ENCODE measurements around the gene TM2D3. TPM values are rescaled to one million over a fixed set of nuclear protein-coding genes. Genes with fewer than 3 reads are reported as not detected.

TM2D3 gene, protein sequence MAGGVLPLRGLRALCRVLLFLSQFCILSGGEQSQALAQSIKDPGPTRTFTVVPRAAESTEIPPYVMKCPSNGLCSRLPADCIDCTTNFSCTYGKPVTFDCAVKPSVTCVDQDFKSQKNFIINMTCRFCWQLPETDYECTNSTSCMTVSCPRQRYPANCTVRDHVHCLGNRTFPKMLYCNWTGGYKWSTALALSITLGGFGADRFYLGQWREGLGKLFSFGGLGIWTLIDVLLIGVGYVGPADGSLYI
- 10 to 100 TPM; 43.2 to 51.6 TPM for total RNA-seq

DNA sequence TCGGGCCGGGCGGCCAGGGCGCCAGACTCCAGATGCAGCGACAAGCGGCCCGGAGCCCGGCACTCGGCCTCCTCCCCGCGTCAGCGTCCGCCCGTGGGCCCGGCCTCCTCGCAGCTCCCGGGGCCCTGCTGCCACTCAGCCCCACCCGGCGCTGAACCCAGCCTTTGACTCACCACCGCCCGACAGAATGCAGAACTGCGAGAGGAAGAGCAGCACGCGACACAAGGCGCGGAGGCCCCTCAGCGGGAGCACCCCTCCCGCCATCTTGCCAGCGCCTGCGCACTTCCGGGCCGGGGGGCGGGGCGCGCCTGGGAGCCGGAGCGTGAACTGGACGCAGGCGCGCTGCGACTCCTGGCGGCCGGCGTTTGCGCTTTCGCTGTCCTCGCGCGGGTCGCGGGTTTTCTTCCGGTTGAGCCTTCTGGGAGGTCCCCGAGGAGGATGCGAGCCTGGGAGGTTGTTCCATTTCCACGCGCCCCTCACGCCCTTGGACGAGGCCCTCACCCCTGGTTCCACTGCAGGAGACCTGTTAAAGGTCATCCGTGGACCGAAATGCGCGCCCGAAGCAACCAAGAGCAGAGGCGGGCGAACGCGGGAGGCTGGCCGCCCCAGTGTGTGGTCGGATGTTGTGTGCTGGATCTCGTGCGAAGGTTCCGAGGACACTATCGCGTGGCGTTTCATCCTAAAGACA is at the start of gene TM2D3:
TM2D3 (minus strand) TSS at position 284 of the 688 bp plus-strand sequence; CDS start at position 264, 20 bp downstream.
- DNase-seq (peak; percentile 96), ATAC-seq (peak; percentile 92)
- H3K4me3 Mint-ChIP-seq, result peak within 1 kb of the TSS; percentile 93
- H3K27me3 Mint-ChIP-seq, result no peaks in the 10 kb centered on the region
- CTCF ChIA-PET, result interaction anchor here (0.9 to 6.5 kb wide), 5 partner anchors 11 to 364 kb away, joined by 3 to 37 read pairs (median 6); partner anchors contain the start of gene TARS3
- H3K4me1 Mint-ChIP-seq, result peaks cover 46% of the 10 kb centered on the region
- H3K27ac Mint-ChIP-seq, result peak within 1 kb of the TSS; percentile 96
- peaks cover 12% of the 10 kb centered on the region for H3K36me3 Mint-ChIP-seq
- no peaks in the 10 kb centered on the region for H3K9me3 Mint-ChIP-seq (ENCODE audit: low read depth)

DNA sequence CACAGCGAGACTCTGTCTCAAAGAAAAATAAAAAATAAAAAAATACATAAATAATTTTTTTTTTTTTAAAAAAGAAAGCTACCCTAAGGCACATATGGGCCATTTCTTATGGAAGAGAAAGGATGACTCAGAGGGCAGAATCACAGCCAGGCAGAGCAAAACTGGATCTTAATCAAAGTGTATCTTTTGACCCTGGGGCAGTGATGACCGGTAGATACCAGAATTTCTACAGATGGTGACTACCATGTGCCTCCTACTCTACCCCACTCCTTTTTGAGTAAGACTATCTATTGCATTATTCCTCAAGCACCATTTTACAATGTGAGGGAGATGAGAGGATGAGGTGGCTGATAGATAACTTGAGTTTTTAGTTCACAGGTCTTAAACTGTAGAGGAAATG is 46.1 kb upstream of the TM2D3 start:
- Mint-ChIP-seq H3K4me1 (peaks cover 12% of the 10 kb centered on the region), H3K36me3 (peaks cover 50% of the 10 kb centered on the region), H3K9me3 (ENCODE audit: low read depth) (no peaks in the 10 kb centered on the region), H3K27me3 (no peaks in the 10 kb centered on the region), H3K27ac (no peak overlapping the region), H3K4me3 (no peak overlapping the region)
- CTCF ChIA-PET, result interaction anchor here (0.6 kb wide), 1 partner anchor 40 kb away, joined by 5 read pairs; no protein-coding TSS in a partner anchor
- DNase-seq (no peak), ATAC-seq (no peak)

DNA sequence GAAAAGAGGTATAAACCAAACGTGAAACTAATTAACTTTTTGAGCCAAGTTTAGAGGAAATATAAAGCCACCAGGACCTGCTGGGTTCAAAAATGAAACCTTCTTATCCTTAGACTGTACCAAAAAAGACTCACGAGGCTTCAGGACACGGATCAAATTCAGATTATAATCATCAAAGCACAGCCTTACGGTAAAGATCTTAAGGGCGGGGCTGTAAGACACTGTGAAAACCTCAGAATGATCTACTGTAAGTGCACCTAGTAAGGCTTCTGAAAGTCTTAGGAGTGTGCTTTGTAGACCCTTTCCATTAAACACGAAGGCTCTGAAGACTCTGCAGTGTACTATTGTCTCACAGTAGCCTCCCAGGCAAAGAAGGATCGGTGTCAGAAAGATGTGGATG is 45.3 kb upstream of the TM2D3 start:
- Mint-ChIP-seq H3K4me1 (peaks cover 20% of the 10 kb centered on the region), H3K36me3 (peaks cover 52% of the 10 kb centered on the region), H3K27ac (no peak overlapping the region), H3K4me3 (no peak overlapping the region), H3K27me3 (no peaks in the 10 kb centered on the region), H3K9me3 (ENCODE audit: low read depth) (no peaks in the 10 kb centered on the region)
- DNase-seq, result no peak
- ATAC-seq, result no peak
- CTCF ChIA-PET, result no interaction called here

DNA sequence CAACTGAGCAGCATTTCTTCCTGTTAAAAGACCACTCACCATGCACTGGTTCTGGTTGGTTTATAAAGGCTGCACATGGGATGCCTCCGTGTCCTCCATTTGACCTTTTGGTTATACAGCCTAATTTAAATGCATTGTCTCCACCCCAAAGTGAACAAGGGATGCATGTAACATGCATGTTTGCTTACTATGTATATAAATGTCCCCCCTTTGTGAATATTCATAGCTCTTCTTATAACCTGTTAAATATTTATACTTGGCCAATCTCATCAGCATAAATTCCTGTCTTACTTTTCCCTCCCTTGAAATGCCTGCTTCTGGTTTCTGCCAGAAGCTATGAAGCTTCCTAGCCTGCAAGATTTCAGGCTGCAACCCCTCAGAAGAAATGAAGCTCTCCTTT is 44.6 kb upstream of the TM2D3 start:
- H3K4me3 Mint-ChIP-seq, result no peak overlapping the region
- H3K36me3 Mint-ChIP-seq, result peaks cover 50% of the 10 kb centered on the region
- no peaks in the 10 kb centered on the region for H3K27me3 Mint-ChIP-seq
- H3K9me3 Mint-ChIP-seq (ENCODE audit: low read depth), result no peaks in the 10 kb centered on the region
- no peak for ATAC-seq
- CTCF ChIA-PET, result no interaction called here
- DNase-seq, result no peak
- peaks cover 22% of the 10 kb centered on the region for H3K4me1 Mint-ChIP-seq
- no peak overlapping the region for H3K27ac Mint-ChIP-seq

DNA sequence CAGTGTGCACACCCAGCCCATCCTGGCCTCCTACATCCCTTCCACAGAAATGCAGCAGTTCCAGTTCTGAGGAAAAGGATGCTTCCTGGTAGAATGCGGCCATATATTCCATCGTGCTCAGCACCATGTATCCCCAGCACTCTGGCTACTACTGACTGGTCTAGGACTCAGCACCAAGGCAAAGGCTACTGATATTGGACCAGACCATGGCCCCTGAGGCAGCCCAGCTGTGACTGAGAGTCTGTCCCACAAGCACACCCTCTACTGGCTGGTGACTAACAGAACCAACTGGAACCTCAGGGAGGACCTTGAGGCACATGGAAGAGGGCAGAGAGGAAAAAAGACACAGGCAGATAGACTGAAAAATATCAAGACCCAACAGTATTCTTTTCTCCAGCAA is 42.1 kb upstream of the TM2D3 start:
- Mint-ChIP-seq H3K27me3 (no peaks in the 10 kb centered on the region), H3K4me3 (no peak overlapping the region), H3K36me3 (peaks cover 36% of the 10 kb centered on the region), H3K27ac (no peak overlapping the region), H3K4me1 (peaks cover 29% of the 10 kb centered on the region), H3K9me3 (ENCODE audit: low read depth) (no peaks in the 10 kb centered on the region)
- ATAC-seq (no peak), DNase-seq (no peak)
- CTCF ChIA-PET, result no interaction called here

DNA sequence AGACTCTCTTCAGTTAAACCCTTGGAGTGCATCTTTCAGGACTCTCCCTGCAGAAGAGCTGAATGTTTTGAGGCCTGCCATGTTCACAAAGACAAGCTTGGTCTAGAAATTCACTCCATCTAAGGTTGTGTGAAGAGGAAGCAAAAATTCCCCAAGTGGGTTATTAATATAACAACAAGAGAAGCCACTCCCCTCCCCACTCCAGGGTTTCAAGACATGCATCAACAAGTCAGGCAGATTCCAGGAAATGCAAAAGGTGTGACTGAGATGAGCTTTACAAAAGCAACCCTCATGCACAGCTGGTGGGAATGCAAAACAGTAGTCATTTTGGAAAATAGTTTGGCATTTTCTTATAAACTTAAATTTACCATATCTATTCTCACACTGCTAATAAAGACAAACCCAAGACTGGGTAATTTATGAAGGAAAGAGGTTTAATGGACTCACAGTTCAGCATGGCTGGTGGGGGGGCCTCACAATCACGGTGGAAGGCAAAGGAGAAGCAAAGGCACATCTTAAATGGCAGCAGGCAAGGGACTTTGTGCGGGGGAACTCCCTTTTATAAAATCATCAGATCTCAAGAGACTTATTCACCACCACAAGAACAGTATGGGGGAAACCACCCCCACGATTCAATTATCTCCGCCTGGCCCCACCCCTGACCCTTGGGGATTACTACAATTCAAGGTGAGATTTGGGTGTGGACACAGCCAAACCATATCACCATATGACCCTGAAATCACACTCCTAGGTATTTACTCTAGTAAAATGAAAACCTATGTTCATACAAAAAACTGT is 40.8 kb upstream of the TM2D3 start:
- DNase-seq, result no peak
- H3K36me3 Mint-ChIP-seq, result peaks cover 33% of the 10 kb centered on the region
- H3K4me3 Mint-ChIP-seq, result no peak overlapping the region
- peak overlapping the region; percentile 66 for H3K27ac Mint-ChIP-seq
- no peaks in the 10 kb centered on the region for H3K27me3 Mint-ChIP-seq
- CTCF ChIA-PET, result no interaction called here
- ATAC-seq, result no peak
- H3K9me3 Mint-ChIP-seq (ENCODE audit: low read depth), result no peaks in the 10 kb centered on the region
- H3K4me1 Mint-ChIP-seq, result peaks cover 29% of the 10 kb centered on the region

DNA sequence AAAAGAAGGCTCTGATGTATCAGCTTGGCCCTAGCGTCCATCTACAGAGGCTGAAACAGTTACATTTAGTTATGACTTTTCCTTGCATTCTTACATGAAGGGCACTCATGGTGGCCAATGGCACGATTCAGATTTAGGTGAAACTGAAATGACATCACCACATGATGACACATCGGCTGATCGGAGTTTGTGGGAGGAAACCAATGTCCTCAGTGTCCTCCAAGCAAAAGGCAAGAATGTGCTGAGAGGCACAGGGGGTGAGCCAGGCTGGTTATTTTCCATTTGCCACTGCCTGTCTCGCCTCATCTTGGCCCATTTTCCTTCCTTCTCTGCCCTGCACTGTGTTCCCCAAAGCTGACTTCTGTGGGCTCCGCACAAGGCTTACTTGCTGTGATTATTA is 37.7 kb upstream of the TM2D3 start:
- Mint-ChIP-seq H3K4me1 (peaks cover 22% of the 10 kb centered on the region), H3K27ac (no peak overlapping the region), H3K36me3 (peaks cover 19% of the 10 kb centered on the region), H3K4me3 (no peak overlapping the region), H3K27me3 (no peaks in the 10 kb centered on the region), H3K9me3 (ENCODE audit: low read depth) (no peaks in the 10 kb centered on the region)
- ATAC-seq (peak; percentile 55), DNase-seq (peak; percentile 46)
- CTCF ChIA-PET, result no interaction called here

DNA sequence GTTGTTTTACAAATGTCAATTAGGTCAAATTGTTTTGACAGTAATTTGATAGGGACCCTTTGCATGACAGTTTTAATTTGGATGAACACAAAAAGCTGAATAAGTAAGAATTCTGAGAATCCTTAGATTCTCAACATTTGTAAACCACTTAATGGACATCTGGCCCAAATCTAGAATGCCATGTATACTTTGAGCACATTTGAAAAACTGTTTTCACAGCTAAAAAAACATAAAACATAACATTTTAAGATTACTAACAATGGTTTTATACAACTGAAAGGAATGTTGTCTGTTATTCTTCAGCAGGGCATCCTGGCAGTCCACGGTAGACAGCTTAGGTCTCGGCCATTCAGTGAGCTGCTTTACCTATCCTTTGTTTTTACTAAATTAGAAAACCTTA is 34.5 kb upstream of the TM2D3 start:
- CTCF ChIA-PET, result no interaction called here
- no peak overlapping the region for H3K27ac Mint-ChIP-seq
- no peaks in the 10 kb centered on the region for H3K27me3 Mint-ChIP-seq
- peaks cover 17% of the 10 kb centered on the region for H3K36me3 Mint-ChIP-seq
- no peaks in the 10 kb centered on the region for H3K9me3 Mint-ChIP-seq (ENCODE audit: low read depth)
- peaks cover 6% of the 10 kb centered on the region for H3K4me1 Mint-ChIP-seq
- DNase-seq (no peak), ATAC-seq (no peak)
- H3K4me3 Mint-ChIP-seq, result no peak overlapping the region

DNA sequence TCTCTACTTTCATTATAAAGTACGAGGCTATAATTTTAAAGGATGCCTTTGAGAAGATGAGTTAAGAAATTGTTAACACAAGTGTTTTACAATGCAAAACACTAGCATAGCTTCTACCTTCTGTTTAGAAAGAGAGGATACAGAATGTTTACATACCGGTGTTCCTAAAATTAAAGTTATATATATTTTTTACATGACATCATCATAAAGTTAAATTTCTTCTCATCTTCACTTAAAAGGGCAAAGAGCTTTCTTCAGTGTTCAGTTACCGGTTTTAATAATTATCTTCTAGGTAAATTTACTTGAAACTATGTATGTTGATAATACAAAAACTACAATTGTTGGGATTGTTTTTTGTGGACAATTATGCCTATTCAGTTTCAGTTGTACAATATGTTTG is 32.7 kb upstream of the TM2D3 start:
- H3K9me3 Mint-ChIP-seq (ENCODE audit: low read depth), result no peaks in the 10 kb centered on the region
- peaks cover 21% of the 10 kb centered on the region for H3K36me3 Mint-ChIP-seq
- peaks cover under 1% of the 10 kb centered on the region for H3K4me1 Mint-ChIP-seq
- no peak overlapping the region for H3K27ac Mint-ChIP-seq
- CTCF ChIA-PET, result interaction anchor here (1.1 kb wide), 1 partner anchor 10 kb away, joined by 3 read pairs; no protein-coding TSS in a partner anchor
- ATAC-seq (no peak), DNase-seq (no peak)
- H3K4me3 Mint-ChIP-seq, result no peak overlapping the region
- H3K27me3 Mint-ChIP-seq, result no peaks in the 10 kb centered on the region

DNA sequence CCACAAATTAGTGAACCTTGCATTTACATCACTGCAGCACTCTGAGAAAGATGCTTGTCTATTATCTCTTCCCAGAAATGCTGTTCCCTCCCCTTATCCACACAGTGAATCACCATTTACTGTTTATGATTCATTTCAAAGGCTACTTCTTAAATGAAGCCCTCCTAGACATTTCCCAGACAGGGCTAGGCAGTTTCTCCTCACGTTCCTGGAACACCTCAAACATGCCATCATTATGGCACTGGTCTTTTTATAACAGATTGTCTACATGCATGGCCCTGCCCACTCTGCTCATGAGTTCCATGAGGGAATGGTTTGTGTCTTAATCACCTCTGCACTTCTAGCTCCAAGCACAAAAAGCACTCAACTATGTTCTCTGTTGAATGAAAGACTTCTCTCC is 32.2 kb upstream of the TM2D3 start:
- H3K27me3 Mint-ChIP-seq, result no peaks in the 10 kb centered on the region
- peaks cover 23% of the 10 kb centered on the region for H3K36me3 Mint-ChIP-seq
- no peak for DNase-seq
- ATAC-seq, result no peak
- no peaks in the 10 kb centered on the region for H3K4me1 Mint-ChIP-seq
- H3K27ac Mint-ChIP-seq, result no peak overlapping the region
- CTCF ChIA-PET, result interaction anchor here (1.1 kb wide), 1 partner anchor 9 kb away, joined by 3 read pairs; no protein-coding TSS in a partner anchor
- no peaks in the 10 kb centered on the region for H3K9me3 Mint-ChIP-seq (ENCODE audit: low read depth)
- no peak overlapping the region for H3K4me3 Mint-ChIP-seq

DNA sequence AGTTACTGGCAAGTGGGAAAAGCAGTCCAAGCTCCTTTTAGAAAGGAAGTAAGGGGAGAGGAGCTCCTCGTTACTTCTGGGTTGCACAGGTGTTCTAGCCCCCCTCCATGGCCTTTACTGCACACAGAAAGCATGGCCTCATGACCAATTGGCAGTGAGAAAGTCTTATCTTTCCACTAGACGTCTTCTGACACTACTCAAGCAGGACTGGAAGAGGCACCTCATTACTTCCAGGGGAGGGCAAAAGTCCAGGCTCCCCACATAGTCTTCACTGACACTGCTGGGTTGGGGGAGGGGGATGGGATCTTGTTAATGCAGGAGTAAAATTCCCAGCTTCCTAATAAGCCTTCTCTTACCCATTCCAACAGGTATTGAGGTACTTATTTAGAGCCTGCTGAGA is 27.6 kb upstream of the TM2D3 start:
- H3K4me3 Mint-ChIP-seq, result no peak overlapping the region
- H3K9me3 Mint-ChIP-seq (ENCODE audit: low read depth), result no peaks in the 10 kb centered on the region
- ATAC-seq (no peak), DNase-seq (no peak)
- peaks cover 25% of the 10 kb centered on the region for H3K36me3 Mint-ChIP-seq
- CTCF ChIA-PET, result no interaction called here
- H3K27ac Mint-ChIP-seq, result no peak overlapping the region
- H3K27me3 Mint-ChIP-seq, result no peaks in the 10 kb centered on the region
- peaks cover 14% of the 10 kb centered on the region for H3K4me1 Mint-ChIP-seq

DNA sequence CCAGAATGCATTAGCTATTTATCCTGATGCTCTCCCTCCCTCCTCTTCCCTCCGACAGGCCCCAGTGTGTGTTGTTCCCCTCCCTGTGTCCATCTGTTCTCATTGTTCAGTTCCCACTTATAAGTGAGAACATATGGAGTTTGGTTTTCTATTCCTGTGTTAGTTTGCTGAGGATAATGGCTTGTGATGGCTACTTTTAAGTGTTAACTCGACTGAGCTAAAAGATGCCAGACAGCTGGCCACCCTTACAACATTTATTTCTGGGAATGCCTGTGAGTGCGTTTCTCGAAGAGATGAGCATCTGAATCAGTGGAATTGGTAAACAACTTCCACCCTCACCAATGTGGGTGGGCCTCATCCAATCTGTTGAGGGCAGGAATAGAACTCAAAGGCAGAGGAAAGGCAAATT is 24.7 kb upstream of the TM2D3 start:
- Mint-ChIP-seq H3K27me3 (no peaks in the 10 kb centered on the region), H3K9me3 (ENCODE audit: low read depth) (no peaks in the 10 kb centered on the region), H3K27ac (no peak overlapping the region), H3K4me3 (no peak overlapping the region), H3K4me1 (peaks cover 20% of the 10 kb centered on the region), H3K36me3 (peaks cover 23% of the 10 kb centered on the region)
- CTCF ChIA-PET, result no interaction called here
- no peak for ATAC-seq
- DNase-seq, result no peak

DNA sequence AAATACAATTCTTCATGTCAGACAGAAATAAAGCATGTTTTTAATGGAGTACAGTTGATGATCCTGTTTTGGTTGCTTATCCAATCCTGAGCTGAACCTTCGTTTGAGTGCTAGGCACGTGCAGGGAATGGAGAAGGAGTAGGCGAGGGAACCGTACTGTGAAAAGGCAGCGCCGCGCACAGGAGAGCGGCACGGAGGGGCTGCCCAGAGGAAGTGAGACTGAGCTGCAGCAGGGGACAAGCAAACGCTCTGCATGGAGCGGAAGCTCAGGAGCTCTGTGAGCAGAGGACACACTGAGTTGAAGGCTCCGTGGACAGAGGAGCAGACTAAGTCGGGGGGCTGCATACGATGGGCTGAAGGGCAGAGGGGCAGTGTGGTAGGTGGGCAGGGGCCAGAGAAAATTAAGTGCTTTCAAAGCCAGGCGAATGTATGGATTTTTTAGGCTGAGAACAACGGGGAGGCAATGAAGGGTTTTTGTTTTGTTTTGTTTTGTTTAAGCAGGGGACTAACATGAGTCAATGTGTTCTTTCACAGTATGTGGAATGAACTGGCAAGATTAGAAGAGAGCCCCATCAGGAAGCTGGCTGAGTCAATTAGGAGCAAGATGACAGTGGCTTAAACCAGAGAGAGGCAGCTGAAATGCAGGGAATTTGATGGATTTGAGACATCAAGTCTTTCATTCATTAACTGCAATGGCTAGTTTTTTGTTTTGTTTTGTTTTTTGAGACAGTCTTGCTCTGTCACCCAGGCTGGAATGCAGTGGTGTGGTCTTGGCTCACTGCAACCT is 23.8 kb upstream of the TM2D3 start:
- H3K36me3 Mint-ChIP-seq, result peaks cover 23% of the 10 kb centered on the region
- H3K27me3 Mint-ChIP-seq, result no peaks in the 10 kb centered on the region
- DNase-seq (no peak), ATAC-seq (peak; percentile 63)
- no peaks in the 10 kb centered on the region for H3K9me3 Mint-ChIP-seq (ENCODE audit: low read depth)
- CTCF ChIA-PET, result interaction anchor here (1.0 kb wide), 1 partner anchor 9 kb away, joined by 3 read pairs; no protein-coding TSS in a partner anchor
- peak overlapping the region; percentile 41 for H3K4me3 Mint-ChIP-seq
- H3K4me1 Mint-ChIP-seq, result peaks cover 20% of the 10 kb centered on the region
- H3K27ac Mint-ChIP-seq, result peak overlapping the region; percentile 60
